Suprapubic skin (tissue), 4 donors: ENCODE measurements around the gene ENDOG. TPM values are rescaled to one million over a fixed set of nuclear protein-coding genes. Genes with fewer than 3 reads are reported as not detected.
"Not testable (repeated sequence)": the region's sequence is repeated elsewhere in the genome, so short reads cannot be mapped to it uniquely, and the experiment has no call there.

Experiments used
- DNase-seq, 2 donors: peaks; one replicate each; pipeline ENCODE4 v3.0.0-alpha.2; 2019; ENCODE audit warnings: low spot score in 2 of 2
- H3K27ac ChIP-seq: fragments of 200-600 bp; sonication (generic); one replicate; pipeline ENCODE4 v1.5.1; 2019
- H3K27me3 ChIP-seq: fragments of 200-600 bp; sonication (generic); one replicate; pipeline ENCODE4 v1.5.1; 2019
- H3K36me3 ChIP-seq: fragments of 200-600 bp; sonication (generic); one replicate; pipeline ENCODE4 v1.5.1; 2019
- H3K4me1 ChIP-seq: fragments of 200-600 bp; sonication (generic); one replicate; pipeline ENCODE4 v1.5.1; 2019
- H3K4me3 ChIP-seq: fragments of 200-600 bp; sonication (generic); one replicate; pipeline ENCODE4 v1.5.1; 2019; ENCODE audit warnings: mild to moderate bottlenecking
- H3K9me3 ChIP-seq: fragments of 200-600 bp; sonication (generic); one replicate; pipeline ENCODE4 v1.5.1; 2019
- CTCF ChIP-seq, 2 donors: fragments of 200-600 bp in 1 of 2; fragments of 450-650 bp in 1 of 2; sonication (generic) in 1 of 2; IDR thresholded peaks; one replicate each; pipeline ENCODE4 v1.5.1; 2016 to 2019; ENCODE audit warnings: antibody characterized with exemption in 2 of 2, mild to moderate bottlenecking in 1 of 2, moderate library complexity in 1 of 2
- EP300 ChIP-seq: sonication (generic); formaldehyde crosslinking; IDR thresholded peaks from one replicate; pipeline ENCODE4 v1.6.1; 2017; ENCODE audit warnings: antibody characterized with exemption
- POLR2A ChIP-seq, 2 donors: fragments of 450-650 bp; IDR thresholded peaks; one replicate each; pipeline ENCODE4 v1.6.1; 2017; ENCODE audit warnings: antibody characterized with exemption in 2 of 2, mild to moderate bottlenecking in 2 of 2, moderate library complexity in 2 of 2
- POLR2AphosphoS5 ChIP-seq, 3 donors: sonication (generic); formaldehyde crosslinking; IDR thresholded peaks; one replicate each; pipeline ENCODE4 v1.6.1; 2017; ENCODE audit warnings: antibody characterized with exemption in 3 of 3
- WGBS: methylation state at CpG from one replicate; pipeline ENCODE4 v1.1.5; 2018; 5-methylcytosine and 5-hydroxymethylcytosine counted together
- total RNA-seq, 4 donors: library from RNA; depleted of rRNA; stranded (reverse); fragments of >200 nt; gene quantifications; one replicate each; pipeline ENCODE4 v1.1.0, GENCODE V29; 2016

Gene ENDOG
- total RNA-seq, 4 donors from 2014 or later = 11.5 to 34.0 (median 21.6) TPM

DNA sequence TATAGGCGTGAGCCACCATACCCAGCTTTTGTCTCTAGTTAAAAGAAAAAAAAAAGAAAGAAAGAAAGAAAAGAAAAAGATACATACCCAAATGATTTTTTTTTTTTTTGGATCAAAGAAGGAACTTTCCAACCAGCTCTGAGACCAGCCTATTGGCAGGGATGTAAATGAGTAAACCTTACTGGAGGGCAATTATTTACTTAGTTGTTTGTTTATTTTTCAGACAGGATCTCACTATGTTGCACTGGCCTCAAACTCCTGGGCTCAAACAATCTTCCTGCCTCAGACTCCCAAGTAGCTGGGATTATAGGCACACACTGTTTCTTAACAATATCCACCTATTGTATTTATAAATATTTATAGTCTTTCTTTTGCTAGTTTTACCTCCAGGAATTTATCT is 22.2 kb downstream of the ENDOG start:
- 95% methylated on average over 1 of the region's 1 CpG for WGBS
- DNase-seq = no peak

GRCh38 chr9:128841694-128842492 is 23.6 kb downstream of the ENDOG start:
- Histone ChIP-seq H3K4me3 (no peak overlapping the region), H3K4me1 (peaks cover 15% of the 10 kb centered on the region), H3K27ac (no peak overlapping the region), H3K9me3 (no peaks in the 10 kb centered on the region), H3K36me3 (peaks cover 17% of the 10 kb centered on the region), H3K27me3 (no peaks in the 10 kb centered on the region)
- 87% methylated on average over 12 of the region's 12 CpGs for WGBS
- DNase-seq = no peak
- TF ChIP-seq POLR2A (IDR thresholded peaks at IDR 0.05) (no peak), EP300 (no peak), POLR2AphosphoS5 (IDR thresholded peaks at IDR 0.05) (no peak), CTCF (IDR thresholded peaks at IDR 0.05) (no peak)

More for the DNA sequence above, 22.2 kb downstream of the ENDOG start:
- H3K36me3 ChIP-seq = peaks cover 22% of the 10 kb centered on the region
- no peaks in the 10 kb centered on the region for H3K27me3 ChIP-seq
- no peak overlapping the region for H3K27ac ChIP-seq
- peaks cover 9% of the 10 kb centered on the region for H3K4me1 ChIP-seq
- no peak for TF ChIP-seq POLR2AphosphoS5 (IDR thresholded peaks at IDR 0.05)
- no peak for TF ChIP-seq POLR2A (IDR thresholded peaks at IDR 0.05)
- TF ChIP-seq EP300 = no peak
- TF ChIP-seq CTCF (IDR thresholded peaks at IDR 0.05) = no peak
- H3K9me3 ChIP-seq = no peaks in the 10 kb centered on the region
- no peak overlapping the region for H3K4me3 ChIP-seq

- H3K9me3 ChIP-seq, DNase-seq, H3K36me3 ChIP-seq, H3K4me3 ChIP-seq, H3K27me3 ChIP-seq, H3K27ac ChIP-seq: not testable (repeated sequence)
- 95% methylated on average over 7 of the region's 7 CpGs for WGBS
- peaks cover 15% of the 10 kb centered on the region for H3K4me1 ChIP-seq
Observed at GRCh38 chr9:128843171-128843570, 24.9 kb downstream of the ENDOG start.

DNA sequence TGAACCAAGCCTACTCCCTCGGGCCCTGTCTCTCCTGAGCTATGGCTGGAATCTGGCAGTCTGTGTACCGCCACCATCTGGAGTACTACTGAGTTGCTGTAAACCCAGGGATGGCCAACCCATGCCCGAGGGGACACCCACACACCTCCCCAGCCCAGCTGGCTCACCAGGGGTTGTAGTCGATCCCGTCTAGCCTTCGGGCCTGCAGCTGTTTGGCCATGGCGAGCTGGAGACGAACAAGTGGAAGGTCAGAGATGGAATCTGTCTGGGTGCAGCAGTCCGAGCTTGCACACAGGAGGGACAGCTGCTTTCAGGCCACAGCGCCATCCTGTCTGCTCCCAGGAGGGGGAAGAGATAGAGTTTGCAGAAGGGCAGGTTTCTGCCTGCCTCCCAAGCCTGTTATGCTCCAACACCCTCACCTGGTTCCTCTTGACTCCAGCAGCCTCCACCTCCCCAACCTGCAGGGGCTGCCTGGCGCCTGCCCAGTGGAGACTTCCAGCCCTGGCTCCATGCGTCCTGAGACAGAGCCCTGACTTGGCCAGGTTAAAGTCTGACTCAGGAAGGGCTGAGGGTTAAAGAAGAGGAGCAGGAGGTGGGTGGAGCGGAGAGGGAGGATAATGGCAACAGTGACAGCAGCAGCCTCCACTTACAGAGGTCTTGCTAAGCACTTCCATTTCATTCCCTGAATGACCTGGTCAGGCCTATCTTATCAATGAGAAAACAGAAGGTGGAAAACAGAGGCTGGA is 27.1 kb downstream of the ENDOG start:
- H3K27me3 ChIP-seq = no peaks in the 10 kb centered on the region
- H3K4me3 ChIP-seq = no peak overlapping the region
- no peak for TF ChIP-seq EP300
- TF ChIP-seq CTCF (IDR thresholded peaks at IDR 0.05) = no peak
- no peak for TF ChIP-seq POLR2A (IDR thresholded peaks at IDR 0.05)
- no peak for TF ChIP-seq POLR2AphosphoS5 (IDR thresholded peaks at IDR 0.05)
- no peak for DNase-seq
- H3K36me3 ChIP-seq = peaks cover 8% of the 10 kb centered on the region
- H3K9me3 ChIP-seq = no peaks in the 10 kb centered on the region
- peak overlapping the region; percentile 7 for H3K27ac ChIP-seq
- WGBS = 44% methylated on average over 9 of the region's 13 CpGs
- H3K4me1 ChIP-seq = peaks cover 15% of the 10 kb centered on the region

GRCh38 chr9:128846680-128847030 is 28.4 kb downstream of the ENDOG start:
- no peak overlapping the region for H3K27ac ChIP-seq

More at GRCh38 chr9:128846680-128847030, 28.4 kb downstream of the ENDOG start:
- Histone ChIP-seq H3K27me3 (no peaks in the 10 kb centered on the region), H3K4me1 (peaks cover 15% of the 10 kb centered on the region), H3K4me3 (no peak overlapping the region), H3K9me3 (no peaks in the 10 kb centered on the region), H3K36me3 (peaks cover 8% of the 10 kb centered on the region)
- TF ChIP-seq POLR2AphosphoS5 (IDR thresholded peaks at IDR 0.05) = no peak
- TF ChIP-seq CTCF (IDR thresholded peaks at IDR 0.05) = no peak
- no peak for TF ChIP-seq POLR2A (IDR thresholded peaks at IDR 0.05)
- TF ChIP-seq EP300 = no peak
- 90% methylated on average over 3 of the region's 3 CpGs for WGBS
- DNase-seq = no peak
